Putamen (tissue), 1 donor: Measurements from ENCODE around the gene LRP4.
A peak's percentile ranks its signal among the peaks of the same experiment; 100 is the strongest.
"Not testable (repeated sequence)": the region's sequence is repeated elsewhere in the genome, so short reads cannot be mapped to it uniquely, and the experiment has no call there.

Source experiments
- DNase-seq: peaks from one replicate; pipeline ENCODE4 v3.0.0-alpha.2; 2016; ENCODE audit warnings: low spot score

Gene LRP4, protein sequence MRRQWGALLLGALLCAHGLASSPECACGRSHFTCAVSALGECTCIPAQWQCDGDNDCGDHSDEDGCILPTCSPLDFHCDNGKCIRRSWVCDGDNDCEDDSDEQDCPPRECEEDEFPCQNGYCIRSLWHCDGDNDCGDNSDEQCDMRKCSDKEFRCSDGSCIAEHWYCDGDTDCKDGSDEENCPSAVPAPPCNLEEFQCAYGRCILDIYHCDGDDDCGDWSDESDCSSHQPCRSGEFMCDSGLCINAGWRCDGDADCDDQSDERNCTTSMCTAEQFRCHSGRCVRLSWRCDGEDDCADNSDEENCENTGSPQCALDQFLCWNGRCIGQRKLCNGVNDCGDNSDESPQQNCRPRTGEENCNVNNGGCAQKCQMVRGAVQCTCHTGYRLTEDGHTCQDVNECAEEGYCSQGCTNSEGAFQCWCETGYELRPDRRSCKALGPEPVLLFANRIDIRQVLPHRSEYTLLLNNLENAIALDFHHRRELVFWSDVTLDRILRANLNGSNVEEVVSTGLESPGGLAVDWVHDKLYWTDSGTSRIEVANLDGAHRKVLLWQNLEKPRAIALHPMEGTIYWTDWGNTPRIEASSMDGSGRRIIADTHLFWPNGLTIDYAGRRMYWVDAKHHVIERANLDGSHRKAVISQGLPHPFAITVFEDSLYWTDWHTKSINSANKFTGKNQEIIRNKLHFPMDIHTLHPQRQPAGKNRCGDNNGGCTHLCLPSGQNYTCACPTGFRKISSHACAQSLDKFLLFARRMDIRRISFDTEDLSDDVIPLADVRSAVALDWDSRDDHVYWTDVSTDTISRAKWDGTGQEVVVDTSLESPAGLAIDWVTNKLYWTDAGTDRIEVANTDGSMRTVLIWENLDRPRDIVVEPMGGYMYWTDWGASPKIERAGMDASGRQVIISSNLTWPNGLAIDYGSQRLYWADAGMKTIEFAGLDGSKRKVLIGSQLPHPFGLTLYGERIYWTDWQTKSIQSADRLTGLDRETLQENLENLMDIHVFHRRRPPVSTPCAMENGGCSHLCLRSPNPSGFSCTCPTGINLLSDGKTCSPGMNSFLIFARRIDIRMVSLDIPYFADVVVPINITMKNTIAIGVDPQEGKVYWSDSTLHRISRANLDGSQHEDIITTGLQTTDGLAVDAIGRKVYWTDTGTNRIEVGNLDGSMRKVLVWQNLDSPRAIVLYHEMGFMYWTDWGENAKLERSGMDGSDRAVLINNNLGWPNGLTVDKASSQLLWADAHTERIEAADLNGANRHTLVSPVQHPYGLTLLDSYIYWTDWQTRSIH (N-terminal part only)

DNA sequence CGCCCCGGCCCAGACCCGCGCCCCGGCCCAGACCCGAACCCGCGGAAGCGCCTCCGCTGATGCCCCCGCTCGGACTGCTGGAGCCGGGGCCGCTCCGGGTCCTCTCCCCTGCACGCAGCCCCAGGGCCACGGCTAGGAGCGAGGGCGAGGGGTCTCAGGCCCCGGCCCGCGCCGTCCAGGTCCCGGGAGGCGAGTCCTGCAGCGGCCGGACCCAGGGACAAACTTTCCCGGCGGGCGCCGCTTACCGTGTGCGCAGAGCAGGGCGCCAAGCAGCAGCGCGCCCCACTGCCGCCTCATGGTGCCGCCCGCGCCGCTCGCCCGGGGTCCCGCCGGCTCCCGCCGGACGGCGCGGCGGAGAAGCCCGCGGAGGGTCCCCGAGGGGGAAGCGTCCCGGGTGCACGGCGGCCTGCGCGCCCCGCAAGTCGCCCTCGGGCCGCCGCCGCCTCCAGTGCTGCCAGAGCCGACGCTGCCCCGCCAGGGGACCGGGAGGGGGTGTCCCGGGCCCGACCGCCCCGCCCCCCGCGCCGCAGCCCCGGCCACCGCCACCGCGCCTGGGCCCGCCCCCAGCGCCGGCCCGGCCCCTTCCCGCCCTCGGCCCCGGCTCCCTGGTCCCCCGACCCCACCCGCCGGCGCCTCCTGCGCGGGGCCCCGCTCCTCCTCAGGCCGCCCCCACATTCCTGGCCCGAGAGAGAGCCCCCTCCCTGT, at the start of gene LRP4:
LRP4 (minus strand) TSS at position 468 of the 705 bp plus-strand sequence; CDS start at position 297, 171 bp downstream.
- peak; percentile 70 for DNase-seq

DNA sequence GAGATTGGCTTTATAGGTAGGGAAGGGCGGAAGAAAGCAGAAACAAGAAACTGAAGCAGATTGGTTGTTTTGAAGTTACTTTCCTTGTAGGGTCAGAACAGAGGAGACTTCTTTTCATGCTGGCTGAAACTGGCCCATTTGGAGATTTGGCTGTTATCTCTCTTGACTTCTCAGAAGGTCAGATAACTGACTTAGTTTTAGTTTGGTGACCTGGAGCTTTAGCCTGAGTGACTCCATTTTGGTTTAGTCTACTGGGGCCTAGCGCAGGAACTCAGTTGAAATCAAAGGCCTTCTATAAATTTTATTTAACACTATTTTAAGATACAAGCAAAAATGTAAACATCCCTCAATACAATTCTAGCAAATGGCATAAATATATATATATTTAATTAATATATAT, 49.6 kb upstream of the LRP4 start:
- DNase-seq, result no peak

DNA sequence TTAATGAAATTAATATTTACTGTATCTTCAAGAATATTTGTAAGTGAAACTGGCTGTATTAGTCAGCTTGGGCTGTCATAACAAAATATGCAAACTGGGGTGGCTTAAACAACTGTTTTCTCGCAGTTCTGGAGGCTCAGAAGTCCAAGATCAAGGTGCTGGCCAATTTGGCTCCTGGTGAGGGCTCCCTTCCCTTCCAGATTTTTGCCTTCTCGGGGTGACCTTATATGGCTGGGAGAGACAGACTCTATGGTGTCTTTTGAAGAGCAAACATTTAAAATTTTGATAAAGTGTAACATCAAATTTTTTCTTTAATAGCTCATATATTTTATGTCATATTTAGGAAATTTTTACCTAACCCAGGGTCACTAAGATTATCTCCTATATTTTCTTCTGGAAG, 48.4 kb upstream of the LRP4 start:
- no peak for DNase-seq

DNA sequence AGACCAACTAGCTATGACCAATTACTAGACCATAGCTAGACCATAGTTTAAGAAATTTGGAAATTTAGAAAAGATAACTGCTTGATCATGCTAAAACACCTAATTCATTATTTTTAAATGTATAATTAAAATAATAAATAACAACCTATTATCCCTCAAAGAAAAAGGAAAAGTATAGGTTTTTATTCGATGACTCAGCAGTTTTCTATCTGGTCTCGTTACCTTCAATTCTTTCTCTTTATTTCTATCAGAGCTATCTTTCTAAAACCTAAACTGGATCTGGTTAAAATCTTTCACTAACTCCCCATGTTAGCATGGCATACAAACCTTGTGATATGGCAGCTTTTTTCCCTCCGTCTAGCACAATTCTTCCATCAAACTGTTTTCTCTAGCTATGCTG, 45.5 kb upstream of the LRP4 start:
- no peak for DNase-seq

DNA sequence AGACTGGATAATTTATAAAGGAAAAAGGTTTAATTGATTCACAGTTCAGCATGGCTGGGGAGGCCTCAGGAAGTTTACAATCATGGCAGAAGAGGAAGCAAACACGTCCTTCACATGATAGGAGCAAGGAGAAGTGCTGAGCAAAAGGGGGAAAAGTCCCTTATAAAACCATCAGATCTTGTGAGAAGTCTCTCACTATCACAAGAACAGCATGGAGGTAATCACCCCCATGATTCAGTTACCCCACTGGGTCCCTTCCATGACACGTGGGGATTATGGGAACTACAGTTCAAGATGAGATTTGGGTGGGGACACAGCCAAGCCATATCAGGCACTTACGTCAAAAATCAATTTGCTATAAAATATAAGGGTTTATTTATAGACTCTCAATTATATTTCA, 43.5 kb upstream of the LRP4 start:
- not testable (repeated sequence) for DNase-seq

DNA sequence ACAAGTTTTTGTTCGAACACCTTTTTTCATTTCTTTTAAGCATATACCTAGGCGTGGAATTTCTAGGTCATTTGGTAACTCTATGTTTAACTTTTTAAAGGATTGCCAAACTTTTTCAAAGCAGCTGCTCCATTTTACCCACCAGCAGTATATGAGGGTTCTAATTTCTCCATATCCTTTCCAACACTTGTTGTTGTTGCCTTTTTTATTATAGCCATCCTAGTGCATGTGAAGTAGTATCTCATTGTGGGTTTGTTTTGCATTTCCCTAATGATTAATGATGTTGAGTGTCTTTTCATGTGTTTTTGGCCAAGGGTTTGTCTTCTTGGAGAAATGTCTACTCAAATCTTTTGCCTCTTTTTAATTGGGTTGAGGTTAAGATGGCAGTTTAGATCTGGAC, 42.7 kb upstream of the LRP4 start:
- no peak for DNase-seq

DNA sequence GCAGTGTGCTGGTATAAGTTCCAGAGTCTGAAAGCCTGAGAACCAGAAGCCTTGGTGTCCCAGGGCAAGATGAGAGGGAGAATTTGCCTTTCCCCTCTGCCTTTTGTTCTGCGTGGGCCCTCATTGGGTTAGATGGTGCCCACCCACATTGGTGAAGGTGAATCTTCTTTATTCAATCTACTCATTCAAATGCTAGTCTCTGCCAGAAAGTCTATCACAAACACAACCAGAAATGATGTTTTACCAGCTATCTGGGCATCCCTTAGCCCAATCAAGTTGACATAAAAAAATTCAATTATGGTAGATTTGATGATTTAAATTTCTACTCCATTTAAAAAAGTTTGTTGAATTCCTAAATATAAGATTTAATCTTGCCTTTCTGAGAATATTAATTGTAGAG, 40.4 kb upstream of the LRP4 start:
- no peak for DNase-seq

DNA sequence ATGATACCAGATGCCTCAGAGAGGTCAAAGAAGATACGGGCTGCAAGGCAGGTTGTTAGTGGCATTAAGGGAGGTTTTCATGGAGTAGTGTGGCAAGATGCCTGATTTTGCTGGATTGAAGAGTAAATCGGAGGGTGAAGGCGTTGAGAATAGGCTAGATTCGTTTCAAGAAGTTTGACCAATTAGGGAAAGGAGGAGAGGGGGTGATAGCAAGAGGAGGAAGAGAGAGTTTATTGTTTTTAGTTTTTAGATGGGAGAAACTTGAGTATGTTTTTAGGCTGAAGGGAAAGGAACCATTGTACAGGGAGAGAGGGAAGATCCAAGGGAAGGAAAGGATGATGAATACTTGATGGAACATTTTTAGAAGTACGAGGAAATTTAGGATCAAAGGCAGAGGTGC, 34.7 kb upstream of the LRP4 start:
- no peak for DNase-seq

DNA sequence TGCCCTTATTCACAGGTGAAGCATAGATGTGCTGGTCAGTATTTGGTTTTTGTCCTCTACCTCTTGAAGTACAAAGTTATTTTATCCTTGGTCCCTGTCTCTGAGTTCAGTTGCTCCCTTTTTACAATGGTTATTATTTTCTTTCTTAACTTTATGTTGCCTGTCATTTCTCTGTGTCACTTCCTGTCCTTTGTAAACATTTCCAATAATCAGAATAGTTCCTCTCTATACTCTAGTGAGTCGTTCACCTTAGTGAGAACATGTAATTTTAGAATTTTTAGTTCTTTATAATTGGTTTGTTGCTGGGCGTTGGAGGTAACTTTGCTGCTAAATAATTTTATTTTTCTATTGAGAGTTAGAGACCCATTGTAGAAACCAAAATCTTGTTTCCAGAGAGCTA, 34.2 kb upstream of the LRP4 start:
- no peak for DNase-seq

DNA sequence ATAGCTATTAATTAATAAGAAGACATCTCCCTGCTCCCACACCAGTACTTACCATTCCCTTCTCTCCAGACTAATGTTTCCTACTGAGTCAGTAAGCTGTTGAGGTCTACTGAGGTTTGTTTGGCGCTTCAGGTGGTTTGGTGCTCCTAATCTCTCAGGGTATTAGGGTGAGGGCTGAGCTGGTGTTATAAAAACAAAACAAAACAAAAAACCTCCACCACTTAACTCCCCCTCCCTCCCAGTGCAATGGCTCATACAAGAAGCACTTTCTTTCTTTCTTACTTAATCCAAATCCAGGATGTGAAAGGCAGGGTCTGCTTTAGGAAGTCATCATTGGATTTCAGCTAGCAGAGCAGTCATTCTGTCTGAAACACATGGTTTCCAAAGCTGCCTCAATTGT, 33.5 kb upstream of the LRP4 start:
- no peak for DNase-seq

DNA sequence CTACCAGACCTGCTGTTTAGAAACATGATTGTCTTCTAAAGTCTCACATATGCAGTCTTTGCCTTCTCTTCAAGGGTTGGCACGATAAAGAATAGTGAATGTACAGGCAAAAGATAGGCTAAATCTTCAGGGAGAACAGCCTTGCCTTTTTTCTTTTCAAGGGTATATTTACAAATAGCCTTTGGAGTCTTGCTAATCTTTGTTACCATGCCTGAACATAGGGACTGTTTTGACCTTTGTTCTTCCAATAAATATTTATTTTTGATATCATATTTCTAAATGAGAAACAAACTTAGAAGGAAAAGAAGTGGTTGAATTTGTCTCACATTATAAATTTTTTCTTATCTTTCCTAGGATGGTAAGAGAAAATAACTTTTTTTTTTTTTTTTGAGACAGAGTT, 30.9 kb upstream of the LRP4 start:
- DNase-seq, result no peak

DNA sequence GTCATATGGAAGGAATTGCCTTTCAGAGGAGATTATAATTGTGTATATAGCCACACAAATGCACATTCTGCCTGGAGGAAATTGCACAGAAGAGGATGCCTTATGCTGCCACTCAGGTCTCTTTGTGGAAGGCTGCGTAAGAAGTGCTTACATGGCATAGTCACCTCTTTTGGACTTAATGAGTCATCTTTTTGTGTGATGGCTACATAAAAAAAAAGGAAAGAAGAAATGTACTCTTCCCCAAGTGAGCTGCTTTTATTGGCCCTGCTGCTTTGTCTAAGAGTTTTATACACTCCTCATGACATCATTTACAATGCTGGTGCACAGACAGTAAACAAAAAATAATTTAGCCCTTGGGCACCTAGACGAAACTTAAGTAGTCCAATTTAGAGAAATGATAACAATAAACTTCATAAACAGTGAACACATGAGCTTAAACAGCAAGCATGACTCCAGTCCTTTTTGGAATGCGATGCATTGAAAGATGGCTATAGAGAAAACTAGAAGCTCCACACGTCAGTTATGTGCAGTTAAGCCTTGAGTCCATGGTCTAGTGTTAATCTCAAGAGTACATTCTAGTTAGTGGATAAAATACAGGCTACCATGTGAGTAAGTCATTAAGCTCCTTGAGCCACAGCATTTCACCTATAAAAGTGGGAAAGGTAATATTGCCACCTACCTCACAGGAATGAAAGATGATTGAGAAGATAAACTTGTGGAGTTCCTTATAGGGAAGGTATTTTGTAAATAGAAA, 30.2 kb upstream of the LRP4 start:
- no peak for DNase-seq

DNA sequence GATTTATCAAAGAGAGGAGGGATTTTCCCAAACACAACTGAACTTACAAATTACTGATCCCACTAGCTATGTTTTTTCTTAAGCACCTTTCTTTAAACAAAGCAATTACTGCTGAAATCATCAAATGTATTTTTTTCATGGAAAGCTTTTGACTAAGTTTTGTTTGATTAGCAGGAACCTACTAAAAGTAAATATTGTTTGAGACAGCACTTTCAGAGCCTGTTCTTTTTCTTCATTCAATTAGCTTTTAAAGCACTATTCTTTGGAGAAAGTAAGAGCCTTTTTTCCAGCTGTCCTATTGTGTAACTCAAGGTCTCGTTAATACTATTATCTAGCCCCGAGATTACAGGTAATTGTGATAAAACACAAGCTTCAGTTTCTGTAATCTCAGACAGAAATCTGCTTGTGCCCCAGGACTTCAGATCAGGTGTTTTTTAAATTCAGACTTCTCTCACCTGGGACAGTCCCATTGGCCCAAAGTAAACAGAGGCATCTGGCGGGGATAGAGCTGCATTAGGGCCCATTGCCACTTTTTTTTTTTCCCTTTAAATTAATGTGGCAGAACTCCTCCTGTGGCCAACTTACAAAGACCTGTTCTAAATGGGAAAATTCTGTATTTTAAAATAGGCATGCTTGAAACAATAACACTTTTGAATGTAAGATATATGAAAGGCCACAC, 29.2 kb upstream of the LRP4 start:
- DNase-seq, result no peak

DNA sequence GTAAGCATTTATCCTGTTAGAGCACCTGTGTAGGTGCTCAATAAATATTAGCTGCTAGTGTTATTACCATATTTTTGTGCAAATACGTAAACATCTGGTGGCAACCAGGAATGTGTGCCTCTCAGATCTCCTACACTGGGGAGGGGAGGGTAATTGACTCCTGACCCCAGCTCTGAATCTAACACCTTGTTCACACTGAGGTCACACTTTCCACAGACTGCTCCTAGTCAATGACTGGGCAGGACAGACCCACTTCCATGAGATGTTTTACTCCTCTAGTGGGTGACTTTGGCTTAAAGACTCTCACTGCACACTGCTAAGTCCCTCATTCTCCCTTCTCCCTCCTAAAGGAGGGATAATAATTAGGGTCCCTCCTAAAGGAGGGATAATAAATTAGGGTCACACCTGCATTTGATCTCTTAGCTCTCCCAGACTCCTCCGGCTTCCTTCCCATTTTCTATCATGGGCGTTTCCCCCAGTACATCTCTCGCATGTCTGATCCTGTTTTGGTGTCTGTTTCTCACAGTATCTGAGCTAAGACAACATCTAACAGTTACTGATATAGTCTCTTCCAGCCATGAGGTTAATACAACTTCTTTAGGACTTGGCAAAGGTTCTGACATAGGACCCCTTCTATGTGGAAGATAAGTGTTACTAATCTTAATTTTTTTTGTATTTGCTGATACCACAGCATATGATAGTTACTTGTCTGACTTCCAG, 26.2 kb upstream of the LRP4 start:
- no peak for DNase-seq

DNA sequence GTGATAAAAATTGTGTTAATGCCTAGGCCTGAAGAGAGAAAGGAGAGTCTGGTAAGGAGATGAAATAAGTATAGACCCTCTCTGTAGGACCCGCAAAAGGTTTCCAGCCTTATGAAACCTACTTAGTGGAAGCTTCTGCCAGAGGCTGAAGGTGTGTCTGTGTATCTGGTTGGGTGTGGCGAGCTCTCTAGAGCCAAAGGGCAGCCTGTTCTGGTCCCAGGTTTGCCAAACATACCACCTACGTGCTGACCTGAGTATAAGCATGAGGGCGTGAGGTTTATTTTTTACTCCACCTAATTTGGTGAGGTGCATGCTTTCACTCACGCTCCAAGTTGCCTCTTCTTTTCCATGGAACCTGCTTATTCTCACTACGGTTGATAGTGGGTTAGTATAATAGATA, 23.8 kb upstream of the LRP4 start:
- DNase-seq, result no peak

DNA sequence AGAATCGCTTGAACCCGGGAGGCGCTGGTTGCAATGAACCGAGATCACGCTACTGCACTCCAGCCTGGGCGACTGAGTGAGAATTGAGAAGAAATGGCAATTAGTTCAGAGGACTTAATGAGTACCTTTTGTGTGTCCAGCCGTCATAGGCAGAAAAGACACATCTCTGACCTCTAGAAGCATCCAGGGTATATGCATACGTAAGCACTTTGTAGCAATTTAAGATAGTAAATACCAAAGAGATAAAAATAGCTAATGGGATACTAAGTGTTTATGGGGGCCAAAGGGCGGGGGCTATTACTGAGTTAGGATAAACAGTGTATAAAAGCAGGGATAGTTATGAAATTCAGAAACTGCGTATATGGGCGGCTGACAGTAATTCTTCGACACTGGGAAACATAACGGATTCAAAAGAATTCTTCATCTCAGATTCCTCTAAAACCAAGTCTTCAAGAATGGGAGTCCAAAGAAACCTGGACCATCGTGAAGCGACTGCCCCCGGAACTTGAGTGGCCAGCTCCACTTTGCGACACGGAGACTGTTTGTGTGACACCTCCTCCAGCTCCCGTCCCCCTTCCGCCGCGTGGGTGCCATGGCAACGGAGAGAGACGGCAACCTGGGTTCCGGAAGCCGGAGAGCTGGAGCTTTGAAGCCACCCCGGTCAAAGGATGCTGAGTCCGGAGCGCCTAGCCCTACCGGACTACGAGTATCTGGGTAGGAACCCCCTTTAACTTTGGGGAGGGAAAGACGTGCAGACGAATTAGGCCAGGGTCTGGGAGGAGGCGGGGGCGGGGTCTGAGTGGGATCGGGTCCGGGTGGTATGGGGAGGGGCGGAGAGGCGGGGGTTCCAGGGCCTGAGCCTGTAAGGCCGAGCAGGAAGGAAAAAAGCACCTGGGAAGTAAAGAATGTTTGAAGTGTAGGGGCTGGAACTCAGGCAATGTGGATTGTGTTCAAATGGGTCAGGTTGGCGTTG, 18.1 kb upstream of the LRP4 start, which contains the start of gene CSTPP1:
CSTPP1 (plus strand) TSS at position 624 of the 973 bp plus-strand sequence; CDS start at position 669, 45 bp downstream.
- peak; percentile 91 for DNase-seq

DNA sequence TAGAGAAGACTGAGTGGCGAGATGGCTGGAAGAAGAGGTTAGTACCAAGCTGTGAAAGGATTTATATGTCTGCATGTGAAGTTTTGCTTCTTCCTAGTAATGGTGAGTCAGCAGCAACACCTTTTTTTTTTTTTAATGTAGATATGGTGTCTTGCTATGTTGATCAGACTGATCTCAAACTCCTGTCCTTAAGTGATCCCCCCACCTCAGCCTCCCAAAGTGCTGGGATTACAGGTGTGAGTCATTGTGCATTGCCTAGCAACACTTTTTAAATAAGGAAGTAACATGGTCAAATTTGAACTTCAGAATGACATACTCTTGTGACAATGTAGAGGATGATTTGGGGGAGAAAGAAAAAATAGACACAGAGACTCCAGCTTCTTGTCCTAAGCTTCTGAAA, 11.7 kb upstream of the LRP4 start:
- peak; percentile 60 for DNase-seq

DNA sequence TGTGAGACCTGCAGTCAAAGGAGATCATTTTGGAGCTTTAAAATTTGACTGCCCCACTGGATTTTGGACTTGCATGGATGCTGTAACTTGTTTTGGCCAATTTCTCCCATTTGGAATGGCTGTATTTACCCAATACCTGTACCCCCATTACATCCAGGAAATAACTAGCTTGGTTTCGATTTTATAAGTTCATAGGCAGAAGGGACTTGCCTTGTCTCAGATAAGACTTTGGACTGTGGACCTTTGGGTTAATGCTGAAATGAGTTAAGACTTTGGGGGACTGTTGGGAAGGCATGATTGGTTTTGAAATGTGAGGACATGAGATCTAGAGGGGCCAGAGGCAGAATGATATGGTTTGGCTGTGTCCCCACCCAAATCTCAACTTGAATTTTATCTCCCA, 10.4 kb upstream of the LRP4 start:
- not testable (repeated sequence) for DNase-seq
